Adipose tissue (tissue), 3 donors: Measurements from ENCODE around the gene CDCA4. TPM values are rescaled to one million over a fixed set of nuclear protein-coding genes. Genes with fewer than 3 reads are reported as not detected.
A peak's percentile ranks its signal among the peaks of the same experiment; 100 is the strongest.

Experiments
- H3K27ac ChIP-seq: one replicate; pipeline ENCODE4 v1.5.1; 2013; ENCODE audit warnings: low read depth, low read length
- WGBS, 3 donors: extraction: QIAGEN DNeasy Blood & Tissue Kit; methylation state at CpG; one replicate each; pipeline ENCODE4 v1.1.7; 2013; 5-methylcytosine and 5-hydroxymethylcytosine counted together
- polyA plus RNA-seq, 3 donors: library from polyadenylated mRNA; stranded (reverse); fragments of 200-250 nt; gene quantifications; one replicate each; pipeline ENCODE4 v1.2.3, GENCODE V29; 2013
- donor health status: healthy with polysubstance abuse.
- donor health status: Bipolar disorder and iron deficiency.
- donor health status: healthy.

CDCA4 gene
- polyA plus RNA-seq, 3 donors = 2.5 to 4.0 (median 3.5) TPM

DNA sequence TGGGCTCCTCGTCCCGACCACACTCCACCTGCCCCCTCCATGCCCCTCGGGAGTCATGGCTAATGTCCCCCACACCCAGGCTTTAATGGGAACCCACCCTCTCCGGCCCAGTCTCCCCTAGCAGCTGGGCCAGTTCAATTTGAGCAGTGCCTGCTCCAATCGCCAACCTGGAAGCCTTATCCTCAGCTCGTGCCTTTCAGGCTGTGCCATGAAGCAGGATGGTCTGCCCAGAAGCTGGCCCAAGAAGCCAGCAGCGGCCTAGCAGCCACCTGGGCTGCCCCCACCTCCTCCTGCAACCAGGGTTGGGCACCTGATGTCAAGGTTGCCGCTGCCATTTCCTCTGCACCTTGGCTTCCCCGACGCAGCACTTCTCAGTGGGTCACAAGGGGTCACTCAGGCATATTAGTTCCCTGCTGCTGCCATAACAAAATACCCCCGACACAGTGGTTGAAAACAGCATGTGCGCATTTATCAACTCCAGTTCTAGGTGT lies 37.6 kb downstream of the CDCA4 start:
- 71 to 82% (median 76%) methylated on average over 12 of the region's 12 CpGs for WGBS, 3 donors
- no peak overlapping the region for H3K27ac ChIP-seq

DNA sequence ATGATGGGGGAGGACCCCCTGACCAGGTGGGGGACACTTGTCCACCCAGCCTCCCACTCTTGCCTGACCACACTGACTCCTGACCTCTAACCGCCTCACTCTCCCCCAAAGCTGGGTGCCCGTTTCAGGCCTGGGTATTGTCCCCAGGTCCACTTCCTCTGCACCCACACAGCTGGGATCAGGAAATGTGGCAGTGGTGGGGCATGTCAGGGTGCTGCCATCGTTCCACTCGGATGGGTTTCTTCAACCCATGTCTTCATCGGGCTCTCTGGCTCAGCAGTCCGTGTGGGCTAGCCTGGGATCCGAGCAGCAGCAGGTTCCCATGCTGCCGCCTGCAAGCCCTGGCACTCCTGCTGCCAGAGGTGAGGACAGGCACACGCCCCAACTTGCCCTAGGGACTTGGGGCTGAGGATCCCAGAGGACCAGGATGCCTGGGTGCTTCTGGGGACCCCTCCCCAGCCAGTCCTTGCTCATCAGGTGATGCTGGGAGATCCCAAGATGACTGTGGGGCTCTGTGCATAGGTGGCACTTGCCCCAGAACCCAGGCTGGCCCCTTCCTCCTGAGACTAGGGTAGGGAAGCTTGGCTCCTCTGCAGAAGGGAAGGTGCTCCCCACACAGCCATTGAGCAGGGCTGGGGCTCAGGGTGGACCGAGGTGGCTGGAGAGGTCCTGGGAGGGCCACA lies 38.2 kb downstream of the CDCA4 start:
- no peak overlapping the region for H3K27ac ChIP-seq
- WGBS, 3 donors = 78 to 87% (median 79%) methylated on average over 10 of the region's 10 CpGs

GRCh38 chr14:104981699-104982541 lies 39.0 kb downstream of the CDCA4 start:
- WGBS, 3 donors = 73 to 85% (median 85%) methylated on average over 17 of the region's 17 CpGs
- no peak overlapping the region for H3K27ac ChIP-seq

DNA sequence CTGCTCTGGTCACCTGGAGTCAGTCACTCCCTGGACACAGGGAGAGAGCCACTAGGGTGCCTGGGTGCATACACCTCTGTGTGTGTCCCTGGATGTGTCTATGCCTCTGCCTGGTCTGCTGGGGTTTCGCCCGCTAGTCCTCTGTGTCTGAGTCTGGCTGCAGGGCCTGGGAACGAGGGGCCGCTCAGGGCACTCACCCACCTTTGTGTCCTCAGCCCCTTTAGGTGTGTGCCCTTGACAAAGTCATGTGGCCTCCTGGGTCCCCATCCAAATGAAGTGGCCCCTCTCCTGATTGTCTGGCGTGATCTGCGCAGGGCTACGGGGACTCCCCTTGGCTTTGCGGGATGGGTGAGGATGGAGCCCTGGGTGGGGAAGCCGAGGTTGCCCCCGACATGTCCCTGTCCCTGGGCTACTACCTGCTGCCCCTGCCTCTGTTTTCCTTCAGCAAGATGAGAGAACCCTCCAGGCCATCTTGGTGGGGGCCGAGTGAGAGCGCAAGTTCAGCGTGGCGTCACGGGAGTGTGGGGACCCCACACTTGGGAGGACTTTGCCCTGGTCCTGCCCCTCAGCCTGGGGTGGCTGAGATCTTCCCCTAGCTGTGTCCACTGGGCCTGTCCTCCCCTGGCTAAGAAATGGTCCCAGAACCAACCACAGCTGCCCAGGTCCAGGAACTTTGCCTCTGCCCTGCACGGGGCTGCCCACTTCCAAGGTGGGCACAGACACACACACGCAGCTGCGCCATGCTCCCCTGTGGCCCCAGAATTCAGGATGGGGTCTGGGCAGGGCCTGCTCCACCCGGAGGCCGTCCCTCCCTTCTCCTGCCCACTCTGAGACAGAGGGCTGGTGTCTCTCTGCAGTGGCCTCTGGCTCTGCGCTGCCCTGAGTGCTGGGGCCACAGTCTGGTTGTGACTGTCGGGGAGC lies 40.0 kb downstream of the CDCA4 start:
- WGBS, 3 donors = 83 to 93% (median 92%) methylated on average over 22 of the region's 22 CpGs
- no peak overlapping the region for H3K27ac ChIP-seq

- no peak overlapping the region for H3K27ac ChIP-seq
- WGBS, 3 donors = 64 to 74% (median 68%) methylated on average over 19 of the region's 19 CpGs
These were observed 40.9 kb downstream of the CDCA4 start for GRCh38 chr14:104979758-104980610.

GRCh38 chr14:104978746-104979691 lies 41.9 kb downstream of the CDCA4 start:
- 52 to 72% (median 63%) methylated on average over 29 to 32 of the region's 32 CpGs for WGBS, 3 donors
- no peak overlapping the region for H3K27ac ChIP-seq

GRCh38 chr14:104977681-104978653 lies 42.9 kb downstream of the CDCA4 start, which contains the start of gene AHNAK2:
Gene AHNAK2, minus strand, starts transcription at chr14:104978374. Its CDS starts 137 bp downstream, at chr14:104978237.
- whole genome bisulfite sequencing, 3 donors = 2 to 4% (median 4%) methylated on average over 91 to 111 of the region's 111 CpGs
- no peak within 1 kb of the TSS for H3K27ac ChIP-seq

DNA sequence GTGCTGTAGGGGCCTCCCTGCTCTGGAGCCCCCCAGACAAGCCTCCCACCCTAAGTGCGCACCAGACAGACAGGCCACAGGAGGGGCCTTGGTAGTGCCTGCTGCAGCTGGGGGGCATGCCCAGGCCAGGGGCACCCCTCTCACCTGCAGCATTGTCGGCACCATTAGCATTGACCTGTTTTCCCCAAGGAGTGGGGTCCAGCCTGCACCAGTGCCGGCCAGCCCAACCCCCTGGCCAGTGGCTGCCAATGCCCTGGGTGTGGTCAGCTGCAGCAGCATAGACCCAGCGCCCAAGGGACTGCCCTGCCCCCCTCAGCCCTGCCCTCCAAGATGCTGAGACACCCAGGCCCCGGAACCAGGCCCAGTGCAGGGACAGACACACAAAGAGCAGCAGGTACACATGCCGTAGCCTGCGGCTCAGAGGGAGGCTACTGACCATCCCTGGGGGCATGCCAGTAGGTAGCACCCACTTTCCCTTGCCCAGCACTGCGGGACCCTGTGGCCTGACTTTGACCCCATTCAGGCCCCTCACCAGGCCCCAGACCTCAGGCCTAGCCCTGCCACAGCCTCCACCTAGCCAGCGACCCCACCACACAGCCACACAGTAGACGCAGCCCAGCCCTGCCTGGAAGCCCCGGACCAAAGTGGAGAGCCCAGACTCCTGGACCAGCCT lies 43.7 kb downstream of the CDCA4 start:
- WGBS, 3 donors = 61 to 75% (median 64%) methylated on average over 11 of the region's 11 CpGs
- H3K27ac ChIP-seq = no peak overlapping the region

DNA sequence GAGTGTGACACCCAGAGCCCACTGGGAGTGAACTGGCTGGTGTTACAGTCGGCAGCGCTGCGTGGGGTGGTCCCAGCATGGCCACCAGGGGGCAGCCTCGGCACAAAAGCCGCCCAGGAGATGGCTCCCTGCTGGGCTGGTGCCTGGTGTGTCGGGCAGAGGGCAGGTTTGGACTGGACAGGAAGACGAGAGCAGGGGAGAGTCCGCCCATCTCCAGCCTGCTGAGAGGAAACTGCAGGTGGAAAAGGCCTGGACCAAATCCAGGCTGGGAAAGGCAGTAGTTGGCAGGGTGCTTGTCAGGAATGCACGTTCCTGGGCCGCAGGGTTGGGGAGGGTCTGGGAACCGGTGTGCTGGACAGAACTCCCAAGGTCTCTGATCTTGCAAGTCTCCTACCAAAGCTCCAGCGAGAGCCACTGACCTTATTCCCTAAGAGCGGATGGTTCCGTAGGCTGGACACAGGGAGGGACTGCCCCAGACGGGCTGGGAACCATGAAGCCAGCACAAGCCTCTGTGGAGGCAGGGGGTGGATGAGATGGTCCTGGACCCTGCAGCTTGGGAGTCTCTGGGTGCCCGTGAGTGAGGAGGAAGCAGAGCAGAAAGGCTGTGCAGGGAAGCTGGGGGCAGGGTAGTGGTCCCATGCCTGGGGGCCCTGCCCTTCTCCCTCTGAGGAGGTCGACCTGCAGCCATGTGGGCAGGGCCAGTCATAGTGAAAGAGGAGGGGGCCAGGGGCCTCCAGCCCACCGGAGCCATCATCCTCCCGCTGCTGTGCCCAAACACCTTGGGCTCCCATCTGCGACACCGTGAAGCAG lies 44.5 kb downstream of the CDCA4 start:
- H3K27ac ChIP-seq = no peak overlapping the region
- WGBS, 3 donors = 40 to 43% (median 40%) methylated on average over 20 to 21 of the region's 21 CpGs

- 51 to 57% (median 56%) methylated on average over 20 to 21 of the region's 21 CpGs for WGBS, 3 donors
- no peak overlapping the region for H3K27ac ChIP-seq
These were observed 45.2 kb downstream of the CDCA4 start for GRCh38 chr14:104975481-104976197.

DNA sequence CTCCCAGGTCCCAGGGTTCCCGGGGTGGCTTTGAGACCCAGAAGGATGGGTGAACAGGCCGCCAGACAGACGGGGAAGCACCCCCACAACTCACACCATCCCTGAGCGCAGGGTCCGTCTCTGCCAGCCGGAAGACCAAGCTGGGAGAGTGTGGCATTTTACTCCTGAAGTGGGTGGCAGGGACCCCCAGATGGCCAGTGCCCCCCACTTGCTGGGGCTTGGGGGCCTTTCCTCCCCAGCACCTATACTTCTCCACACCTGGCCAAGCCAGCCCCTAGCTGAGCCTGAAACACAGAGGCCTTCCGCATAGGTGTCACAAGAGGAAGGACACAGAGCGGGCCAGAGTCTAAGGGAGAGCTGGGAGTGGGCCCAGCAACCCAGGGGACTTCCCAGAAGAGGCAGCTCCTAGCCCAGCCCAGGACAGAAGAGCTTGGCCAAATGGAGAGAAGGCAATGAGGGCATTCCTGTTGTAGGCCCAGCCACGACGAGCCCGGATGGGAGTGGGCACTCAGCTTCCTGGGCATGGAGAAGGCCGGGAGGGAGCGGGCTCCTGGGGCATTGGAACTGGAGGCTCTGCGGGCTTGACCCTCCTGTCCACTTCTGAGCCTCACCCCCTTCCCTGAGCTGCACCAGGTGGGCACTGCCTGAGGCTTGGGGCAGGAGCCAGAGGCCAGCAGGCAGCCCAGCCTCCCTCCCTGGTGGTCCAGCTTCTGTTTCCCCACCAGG lies 46.1 kb downstream of the CDCA4 start:
- no peak overlapping the region for H3K27ac ChIP-seq
- WGBS, 3 donors = 92 to 96% (median 93%) methylated on average over 12 to 14 of the region's 14 CpGs

- WGBS, 3 donors = 61 to 64% (median 64%) methylated on average over 12 to 13 of the region's 13 CpGs
- H3K27ac ChIP-seq = peak overlapping the region; percentile 51
These were observed 46.7 kb downstream of the CDCA4 start for GRCh38 chr14:104974146-104974541.
